Uterus (tissue), 4 donors: ENCODE measurements around the gene CACNA1A. TPM values are rescaled to one million over a fixed set of nuclear protein-coding genes. Genes with fewer than 3 reads are reported as not detected.

ENCODE experiments used
- DNase-seq, 2 donors: peaks; one replicate each; pipeline ENCODE4 v3.0.0-alpha.2; 2019 to 2020
- H3K27ac ChIP-seq, 2 donors: fragments of 200-600 bp; sonication (generic); 1 replicate in 1 of 2; 2 replicates in 1 of 2; pipeline ENCODE4 v1.5.1; 2016 to 2018
- H3K27me3 ChIP-seq, 2 donors: fragments of 200-600 bp; sonication (generic); one replicate each; pipeline ENCODE4 v1.5.1; 2018 to 2019; ENCODE audit warnings: control low read depth in 1 of 2
- H3K36me3 ChIP-seq, 2 donors: fragments of 200-600 bp; sonication (generic); one replicate each; pipeline ENCODE4 v1.5.1; 2019; ENCODE audit warnings: control low read depth in 1 of 2
- H3K4me1 ChIP-seq, 2 donors: fragments of 200-600 bp; sonication (generic); one replicate each; pipeline ENCODE4 v1.5.1; 2018 to 2019; ENCODE audit warnings: control low read depth in 1 of 2
- H3K4me3 ChIP-seq, 2 donors: fragments of 200-600 bp; sonication (generic); 1 replicate in 1 of 2; 2 replicates in 1 of 2; pipeline ENCODE4 v1.5.1; 2018 to 2019; ENCODE audit warnings: mild to moderate bottlenecking in 1 of 2
- H3K9me3 ChIP-seq, 2 donors: fragments of 200-600 bp; sonication (generic); one replicate each; pipeline ENCODE4 v1.5.1; 2019; ENCODE audit warnings: control low read depth in 1 of 2
- CTCF ChIP-seq, 4 experiments: fragments of 200-600 bp in 2 of 4; fragments of 450-650 bp in 2 of 4; sonication (generic) in 2 of 4; IDR thresholded peaks; one replicate each; pipeline ENCODE4 v1.5.1; 2016 to 2019; ENCODE audit warnings: antibody characterized with exemption in 4 of 4, mild to moderate bottlenecking in 2 of 4, moderate library complexity in 1 of 4
- POLR2A ChIP-seq, 2 donors: fragments of 450-650 bp; IDR thresholded peaks; one replicate each; pipeline ENCODE4 v1.6.1; 2016; ENCODE audit warnings: antibody characterized with exemption in 2 of 2, mild to moderate bottlenecking in 1 of 2, moderate library complexity in 1 of 2
- intact Hi-C: fragments of 100-400 bp; cut with DNase I; formaldehyde crosslinking; loops from one replicate; pipeline ENCODE4 v1.15.1; 2023; ENCODE audit warnings: low total_unique reads
- total RNA-seq, 4 donors: library from RNA; depleted of rRNA in 3 of 4; stranded (reverse); fragments of >200 nt in 3 of 4; gene quantifications; one replicate each; pipeline versions ENCODE4 v1.1.0 to v1.2.4, GENCODE V29; 2014 to 2023
- donor health status: DM: yes; HTN: yes; CAD: no.

The CACNA1A gene
- total RNA-seq, 4 donors from 2014 or later, result 0.77 to 5.8 (median 0.96) TPM

GRCh38 chr19:13441810-13442512 is 64.3 kb downstream of the CACNA1A start:
- H3K4me1 ChIP-seq, result no peaks in the 10 kb centered on the region
- intact Hi-C loops, result no loop called here
- H3K36me3 ChIP-seq, result no peaks in the 10 kb centered on the region
- no peaks in the 10 kb centered on the region for H3K9me3 ChIP-seq
- H3K27ac ChIP-seq, result no peak overlapping the region
- no peak overlapping the region for H3K4me3 ChIP-seq
- TF ChIP-seq POLR2A (IDR thresholded peaks at IDR 0.05) (no peak), CTCF (IDR thresholded peaks at IDR 0.05) (no peak)
- DNase-seq, result no peak
- no peaks in the 10 kb centered on the region for H3K27me3 ChIP-seq

- H3K4me1 ChIP-seq, result no peaks in the 10 kb centered on the region
- TF ChIP-seq POLR2A (IDR thresholded peaks at IDR 0.05) (no peak), CTCF (IDR thresholded peaks at IDR 0.05) (no peak)
- no peaks in the 10 kb centered on the region for H3K36me3 ChIP-seq
- no peak overlapping the region for H3K27ac ChIP-seq
- H3K4me3 ChIP-seq, result no peak overlapping the region
- H3K27me3 ChIP-seq, result no peaks in the 10 kb centered on the region
- DNase-seq, result no peak
- intact Hi-C loops, result no loop called here
- H3K9me3 ChIP-seq, result no peaks in the 10 kb centered on the region
These were observed 68.2 kb downstream of the CACNA1A start for GRCh38 chr19:13437919-13438618.

- intact Hi-C loops, result no loop called here
- TF ChIP-seq POLR2A (IDR thresholded peaks at IDR 0.05) (no peak), CTCF (IDR thresholded peaks at IDR 0.05) (no peak)
These were observed 69.9 kb downstream of the CACNA1A start for GRCh38 chr19:13436352-13436751.

GRCh38 chr19:13430790-13431582 is 75.3 kb downstream of the CACNA1A start:
- no peak overlapping the region for H3K4me3 ChIP-seq
- intact Hi-C loops, result no loop called here
- H3K36me3 ChIP-seq, result no peaks in the 10 kb centered on the region
- no peak overlapping the region for H3K27ac ChIP-seq
- no peaks in the 10 kb centered on the region for H3K4me1 ChIP-seq
- no peaks in the 10 kb centered on the region for H3K27me3 ChIP-seq
- H3K9me3 ChIP-seq, result no peaks in the 10 kb centered on the region
- TF ChIP-seq CTCF (IDR thresholded peaks at IDR 0.05) (peak in 2 of 4 experiments; percentile 14 to 31), POLR2A (IDR thresholded peaks at IDR 0.05) (no peak)
- DNase-seq, result no peak

More at GRCh38 chr19:13436352-13436751, 69.9 kb downstream of the CACNA1A start:
- no peaks in the 10 kb centered on the region for H3K9me3 ChIP-seq
- no peak for DNase-seq
- H3K4me3 ChIP-seq, result no peak overlapping the region
- no peak overlapping the region for H3K27ac ChIP-seq
- H3K36me3 ChIP-seq, result no peaks in the 10 kb centered on the region
- no peaks in the 10 kb centered on the region for H3K4me1 ChIP-seq
- H3K27me3 ChIP-seq, result no peaks in the 10 kb centered on the region
